ENCODE data around the gene MGAT5B.

- TF ChIP-seq, protein P1, sequence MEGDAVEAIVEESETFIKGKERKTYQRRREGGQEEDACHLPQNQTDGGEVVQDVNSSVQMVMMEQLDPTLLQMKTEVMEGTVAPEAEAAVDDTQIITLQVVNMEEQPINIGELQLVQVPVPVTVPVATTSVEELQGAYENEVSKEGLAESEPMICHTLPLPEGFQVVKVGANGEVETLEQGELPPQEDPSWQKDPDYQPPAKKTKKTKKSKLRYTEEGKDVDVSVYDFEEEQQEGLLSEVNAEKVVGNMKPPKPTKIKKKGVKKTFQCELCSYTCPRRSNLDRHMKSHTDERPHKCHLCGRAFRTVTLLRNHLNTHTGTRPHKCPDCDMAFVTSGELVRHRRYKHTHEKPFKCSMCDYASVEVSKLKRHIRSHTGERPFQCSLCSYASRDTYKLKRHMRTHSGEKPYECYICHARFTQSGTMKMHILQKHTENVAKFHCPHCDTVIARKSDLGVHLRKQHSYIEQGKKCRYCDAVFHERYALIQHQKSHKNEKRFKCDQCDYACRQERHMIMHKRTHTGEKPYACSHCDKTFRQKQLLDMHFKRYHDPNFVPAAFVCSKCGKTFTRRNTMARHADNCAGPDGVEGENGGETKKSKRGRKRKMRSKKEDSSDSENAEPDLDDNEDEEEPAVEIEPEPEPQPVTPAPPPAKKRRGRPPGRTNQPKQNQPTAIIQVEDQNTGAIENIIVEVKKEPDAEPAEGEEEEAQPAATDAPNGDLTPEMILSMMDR (conservative IDR thresholded peaks at IDR 0.05 in 1 of 2, IDR thresholded peaks at IDR 0.05 in 1 of 2; ENCODE audit: extremely low read depth in 1 of 2, insufficient read depth in 1 of 2, low read depth in 1 of 2, low read length in 2 of 2), result no peak
- no peak for TF ChIP-seq EZH2 (IDR thresholded peaks at IDR 0.05; ENCODE audit: borderline replicate concordance, low read length)
These were observed 4.2 kb upstream of the MGAT5B start for GRCh38 chr17:76864024-76864423.
